ENCODE results near the gene TUBB. TPM values are rescaled to one million over a fixed set of nuclear protein-coding genes. Genes with fewer than 3 reads are reported as not detected.

Gene TUBB
- total RNA-seq, 1 donor from 2014 or later: 312 TPM

DNA sequence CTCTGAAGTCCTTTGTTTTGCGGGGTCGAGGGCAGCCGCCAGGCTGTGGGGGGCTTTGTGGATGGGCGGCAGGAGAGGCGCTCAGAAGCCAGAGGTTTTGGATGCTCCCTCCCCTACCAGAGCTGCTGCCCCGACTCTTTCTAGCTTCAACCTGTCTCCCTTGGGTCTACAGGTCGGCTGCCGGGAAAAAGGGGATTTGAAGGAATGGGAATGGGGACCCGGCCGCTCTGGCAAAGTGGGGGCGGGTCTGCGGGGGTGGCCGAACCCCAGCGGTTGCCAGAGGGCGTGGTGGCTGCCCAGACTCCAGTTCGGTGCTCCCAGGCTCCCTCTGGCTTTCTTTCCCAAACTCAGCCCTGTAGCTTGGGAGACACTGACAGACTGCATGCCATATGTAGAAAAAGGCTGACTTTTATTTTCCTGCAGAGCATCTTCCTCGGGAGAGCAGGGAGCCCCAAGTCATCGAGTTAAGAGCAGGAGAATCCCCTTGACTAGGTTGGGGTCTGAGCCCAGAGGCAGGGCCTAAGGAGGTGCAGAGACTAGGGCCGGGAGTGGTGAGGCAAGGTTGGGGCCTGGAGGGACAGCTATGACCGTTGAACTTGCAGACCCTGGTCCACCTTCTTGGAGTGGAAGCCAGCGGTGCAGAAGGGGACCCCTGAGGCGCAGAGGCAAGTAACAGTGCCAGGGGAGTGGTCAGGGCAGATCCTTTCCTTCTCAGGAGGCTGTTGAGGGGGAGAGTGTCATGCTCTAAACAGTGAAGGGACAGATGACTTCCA is 32.3 kb upstream of the TUBB start:
- no peak for DNase-seq (ENCODE audit: low read depth)

DNA sequence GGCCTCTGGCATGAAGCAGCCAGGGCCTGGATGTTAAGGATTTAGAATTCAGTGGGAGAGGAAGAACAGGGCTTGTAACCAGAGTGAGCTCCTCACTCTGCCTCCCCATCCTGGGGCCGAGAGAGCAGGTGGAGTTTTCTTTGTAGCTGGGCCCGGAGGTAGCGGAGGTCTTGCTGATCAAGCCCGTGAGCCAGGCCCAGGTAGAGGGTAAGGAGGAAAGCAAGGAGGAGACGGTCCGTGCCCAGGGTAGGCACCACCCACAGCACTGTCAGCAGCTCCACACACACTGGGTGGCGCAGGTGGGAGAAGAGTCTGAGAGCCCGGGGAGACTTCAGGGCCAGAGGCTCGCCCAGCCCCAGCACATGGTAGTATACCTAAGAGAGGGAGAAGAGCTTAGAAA is 31.6 kb upstream of the TUBB start:
- DNase-seq (ENCODE audit: low read depth): no peak

DNA sequence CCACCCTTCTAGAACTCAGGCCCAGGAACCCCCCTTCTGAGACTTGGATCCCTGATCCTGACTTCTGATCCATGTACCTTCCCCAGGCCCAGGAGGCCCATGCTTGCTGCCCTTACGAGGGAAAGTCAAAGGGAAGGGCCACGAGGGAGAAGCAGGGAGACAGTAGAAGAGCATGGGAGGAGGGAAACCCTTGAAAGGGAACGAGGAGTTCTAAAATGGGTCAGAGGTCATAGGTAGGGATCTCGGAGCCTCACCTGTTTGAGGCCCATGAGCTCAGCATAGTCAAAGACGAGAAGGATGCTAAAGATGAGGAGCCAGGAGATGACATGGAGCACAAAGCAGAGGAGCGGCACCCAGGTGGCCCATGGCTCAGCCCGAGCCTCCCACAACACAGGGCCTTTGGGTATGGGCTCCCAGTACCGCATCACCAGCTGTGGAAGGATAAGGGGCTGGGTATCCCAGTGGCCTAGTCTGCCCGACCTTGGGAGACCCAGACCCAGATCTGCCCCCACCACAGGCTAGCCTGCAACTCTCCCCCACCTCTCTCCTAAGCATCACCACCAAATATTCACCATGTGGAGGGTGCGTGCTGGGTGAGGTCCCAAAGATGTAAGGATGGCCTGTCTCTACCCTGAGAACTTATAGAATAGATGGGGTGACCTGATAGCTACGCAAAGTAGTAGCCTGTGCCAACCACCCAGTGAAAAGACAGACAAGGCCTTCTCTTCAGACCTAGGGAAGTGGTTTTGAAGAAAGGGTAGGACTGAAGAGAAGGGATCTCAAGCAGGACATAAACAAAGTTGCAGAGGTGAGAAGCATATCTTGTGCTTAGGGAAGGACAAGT is 30.9 kb upstream of the TUBB start:
- no peak for DNase-seq (ENCODE audit: low read depth)

DNA sequence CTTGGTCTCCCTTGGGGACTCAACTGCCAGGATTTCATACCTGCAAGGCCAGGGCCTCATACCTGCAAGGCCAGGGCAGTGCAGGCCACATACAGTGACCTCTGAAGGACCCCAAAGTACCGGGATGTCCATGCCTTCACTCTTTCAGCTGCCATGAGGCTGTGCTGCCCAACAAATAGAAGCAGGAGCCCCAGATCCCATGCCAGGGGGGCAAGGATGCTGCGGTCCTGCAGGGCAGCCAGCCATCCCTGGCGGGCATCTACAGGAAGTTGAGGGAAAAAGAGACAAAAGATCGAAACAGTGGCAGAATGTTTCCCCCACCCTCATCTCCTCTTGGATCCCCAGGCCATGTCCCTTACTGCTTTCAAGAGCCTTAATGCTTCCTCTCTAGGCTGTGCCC is 30.2 kb upstream of the TUBB start:
- DNase-seq (ENCODE audit: low read depth): no peak

DNA sequence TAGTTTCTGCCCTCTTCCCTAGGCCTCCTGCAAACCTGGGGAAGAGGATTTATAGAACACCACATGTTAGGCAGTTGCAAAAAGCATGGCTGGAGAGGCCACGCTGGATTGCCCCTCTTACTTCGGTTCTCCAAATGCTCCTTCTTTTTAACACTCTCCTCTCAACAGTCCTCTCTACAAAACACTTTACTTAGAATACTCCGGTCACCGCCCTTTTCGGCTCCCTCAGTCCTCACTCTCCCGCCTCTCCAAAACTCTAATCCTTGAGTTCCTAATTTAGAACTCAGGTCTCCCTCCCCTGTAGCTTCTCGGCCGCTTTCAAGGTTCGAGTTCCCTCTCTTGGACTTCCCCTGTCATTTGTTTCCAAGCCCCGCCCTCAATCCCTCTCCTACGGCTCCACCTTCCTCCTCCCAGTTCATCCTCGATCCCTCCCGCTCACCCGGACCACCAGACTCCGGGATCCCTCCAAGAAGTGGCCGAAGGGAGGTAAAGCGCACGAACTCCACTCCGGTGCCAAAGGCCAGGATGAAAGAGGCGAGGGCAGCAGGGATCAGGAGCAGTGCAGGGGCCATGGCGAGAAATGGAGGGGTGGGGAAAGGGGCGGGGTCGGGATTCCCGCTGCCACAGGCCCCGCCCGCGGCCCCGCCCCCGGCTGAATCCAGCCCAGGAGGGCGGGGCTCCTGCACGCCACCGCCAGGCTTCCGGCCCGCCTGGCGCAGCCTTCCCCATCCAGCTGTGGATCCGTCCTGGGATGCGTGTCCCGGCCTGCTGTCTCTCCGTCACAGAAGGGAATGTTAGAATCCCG is 29.5 kb upstream of the TUBB start, which contains the start of gene NRM:
NRM (minus strand) TSS at position 582 of the 805 bp plus-strand sequence; CDS start at position 572, 10 bp downstream.
- peak; percentile 72 for DNase-seq (ENCODE audit: low read depth)

DNA sequence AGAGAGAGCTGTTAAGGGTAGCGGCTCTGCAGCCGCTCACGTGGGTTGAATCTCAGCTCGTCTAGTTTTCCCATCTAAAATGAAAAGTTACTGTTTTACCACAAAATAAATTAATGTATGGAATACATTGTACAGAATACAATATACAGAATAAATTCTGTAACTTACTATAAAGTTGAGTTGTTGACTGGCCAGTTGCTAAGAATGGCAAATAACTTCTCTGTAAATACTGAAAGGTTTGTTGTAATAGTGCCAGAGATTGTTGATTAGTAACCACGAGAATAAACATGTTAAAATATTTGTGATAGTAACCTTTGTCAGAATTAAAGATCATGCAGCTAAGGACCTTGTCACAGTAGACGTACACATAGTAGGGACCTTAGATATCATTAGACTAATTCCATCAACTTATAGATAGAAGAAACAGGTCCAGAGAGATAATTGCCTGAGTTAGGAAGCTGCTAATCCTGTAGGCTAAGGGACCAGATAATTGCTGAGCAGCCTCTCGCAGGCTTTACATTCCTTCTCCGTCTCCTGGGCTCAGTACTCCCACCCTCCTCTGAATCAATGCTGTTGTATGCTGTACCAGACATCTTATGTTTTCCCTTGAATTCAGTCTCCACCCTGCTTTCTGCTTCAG is 28.8 kb upstream of the TUBB start:
- no peak for DNase-seq (ENCODE audit: low read depth)

DNA sequence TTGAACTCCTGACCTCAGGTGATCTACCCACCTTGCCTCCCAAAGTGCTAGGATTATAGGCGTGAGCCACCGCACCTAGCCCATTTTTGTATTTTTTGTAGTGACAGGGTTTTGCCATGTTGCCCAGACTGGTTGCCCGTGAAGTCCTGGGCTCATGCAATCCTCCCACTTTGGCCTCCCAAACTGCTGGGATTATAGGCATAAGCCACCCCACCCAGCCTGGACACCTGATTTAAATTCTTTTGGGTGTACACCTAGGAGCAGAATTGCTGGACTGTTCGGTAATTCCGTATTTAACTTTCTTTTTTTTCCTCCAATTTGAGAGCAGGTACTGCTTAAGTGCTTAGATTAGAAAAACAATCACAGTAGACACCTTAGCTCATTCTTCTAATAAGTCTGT is 23.7 kb upstream of the TUBB start:
- no peak for DNase-seq (ENCODE audit: low read depth)

DNA sequence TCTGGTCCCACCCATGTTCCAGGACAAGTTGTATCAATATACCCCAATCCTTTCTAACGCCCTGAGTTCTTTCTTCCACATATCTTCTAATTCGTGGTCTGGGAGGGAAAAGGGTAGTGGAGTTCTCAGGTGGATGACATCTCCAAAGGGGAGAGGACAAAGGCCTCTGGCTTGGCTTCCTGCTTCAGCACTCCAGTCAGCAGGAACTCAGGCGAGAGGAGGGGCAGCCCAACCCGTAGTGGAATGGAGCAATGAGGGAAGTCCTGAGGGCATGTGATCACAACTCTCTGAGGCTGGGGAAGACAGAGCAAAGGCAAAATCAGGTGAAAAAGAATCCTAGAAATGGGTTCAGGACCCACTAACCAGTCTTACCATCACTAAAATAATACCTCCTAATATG is 19.8 kb upstream of the TUBB start:
- peak; percentile 60 for DNase-seq (ENCODE audit: low read depth)

DNA sequence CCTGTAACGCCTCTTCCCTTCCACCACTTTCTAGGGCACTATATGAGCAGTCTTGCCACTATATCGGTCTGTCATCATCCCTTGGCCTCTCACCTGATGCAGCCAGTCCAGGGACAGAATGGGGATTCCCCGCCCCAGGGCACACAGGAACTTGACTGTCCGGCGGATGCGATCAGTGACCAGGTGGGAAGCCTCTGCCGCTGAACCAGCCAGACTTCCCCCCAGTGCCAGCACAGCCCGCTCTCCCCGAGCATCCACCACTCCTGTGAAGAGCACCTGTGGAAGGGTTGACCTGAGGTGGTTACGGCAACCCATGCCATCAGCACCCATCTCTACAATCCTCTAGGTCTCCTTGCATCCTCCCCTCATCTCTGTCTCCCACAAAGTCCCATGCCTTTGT is 17.1 kb upstream of the TUBB start:
- no peak for DNase-seq (ENCODE audit: low read depth)

DNA sequence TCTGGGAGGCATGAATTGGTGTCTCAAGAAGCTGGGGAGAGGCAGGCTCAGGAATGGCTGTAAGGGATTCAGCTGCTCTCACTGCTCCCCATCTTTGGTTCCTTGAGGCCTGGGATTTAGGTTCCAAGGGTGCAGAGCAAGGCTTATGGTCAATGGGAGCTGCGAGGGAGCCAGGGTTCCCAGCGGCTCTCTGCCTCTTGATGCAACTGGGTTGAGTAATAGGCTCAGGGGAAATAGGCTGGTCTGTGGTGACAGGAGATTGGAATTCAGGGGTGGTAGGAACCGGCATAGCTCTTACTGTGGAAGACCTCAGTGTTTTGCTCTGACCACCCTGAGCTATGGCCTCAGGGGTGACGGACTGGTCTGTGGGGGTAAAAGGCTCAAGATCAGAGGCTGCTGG is 16.3 kb upstream of the TUBB start:
- DNase-seq (ENCODE audit: low read depth): no peak

DNA sequence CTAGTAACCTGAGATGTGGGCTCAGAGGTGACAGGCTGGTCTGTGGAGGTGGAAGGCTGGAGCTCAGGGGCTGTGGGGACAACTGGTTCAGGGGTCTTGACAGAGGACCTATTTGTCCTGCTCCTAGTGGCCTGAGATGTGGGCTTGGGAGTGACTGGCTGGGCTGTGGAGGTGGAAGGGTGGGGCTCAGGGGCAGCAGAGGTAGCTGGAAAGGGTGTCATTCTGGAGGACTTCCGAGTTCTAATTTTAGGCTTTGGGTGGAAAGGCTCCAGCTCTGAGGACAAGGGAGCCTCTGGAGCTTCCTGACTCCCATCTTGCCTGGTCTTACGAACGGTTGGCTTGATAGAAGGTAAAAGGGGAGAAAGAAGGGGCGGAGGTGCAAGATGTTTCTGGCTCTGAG is 14.5 kb upstream of the TUBB start:
- no peak for DNase-seq (ENCODE audit: low read depth)

DNA sequence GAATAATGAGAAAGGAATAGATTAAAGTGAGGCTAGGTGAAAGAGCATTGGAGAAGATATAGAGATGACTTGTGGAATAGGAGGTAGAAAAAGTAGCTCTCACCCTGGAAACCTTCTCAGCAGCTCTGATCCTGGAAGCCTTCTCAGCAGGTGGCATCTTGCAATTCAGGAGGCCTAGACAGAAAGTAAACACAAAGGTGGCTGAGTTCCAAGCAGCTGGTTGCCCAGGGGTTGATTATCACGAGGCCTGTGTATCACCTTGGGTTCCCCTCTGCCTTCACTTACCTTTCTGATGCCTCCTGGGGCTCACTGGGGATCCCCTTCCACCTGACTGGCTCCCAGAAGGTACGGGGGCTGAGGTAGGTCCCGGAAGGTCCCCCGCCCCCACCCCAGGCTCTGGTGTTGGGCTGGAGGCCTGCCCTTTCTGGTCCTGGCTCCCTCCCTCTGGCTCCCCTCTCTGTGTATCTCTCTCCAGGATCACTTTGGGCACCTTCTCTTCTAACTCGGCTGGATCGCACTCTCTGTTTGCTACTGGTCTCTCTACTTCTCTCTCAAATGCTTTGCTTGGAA is 12.8 kb upstream of the TUBB start:
- peak; percentile 60 for DNase-seq (ENCODE audit: low read depth)

DNA sequence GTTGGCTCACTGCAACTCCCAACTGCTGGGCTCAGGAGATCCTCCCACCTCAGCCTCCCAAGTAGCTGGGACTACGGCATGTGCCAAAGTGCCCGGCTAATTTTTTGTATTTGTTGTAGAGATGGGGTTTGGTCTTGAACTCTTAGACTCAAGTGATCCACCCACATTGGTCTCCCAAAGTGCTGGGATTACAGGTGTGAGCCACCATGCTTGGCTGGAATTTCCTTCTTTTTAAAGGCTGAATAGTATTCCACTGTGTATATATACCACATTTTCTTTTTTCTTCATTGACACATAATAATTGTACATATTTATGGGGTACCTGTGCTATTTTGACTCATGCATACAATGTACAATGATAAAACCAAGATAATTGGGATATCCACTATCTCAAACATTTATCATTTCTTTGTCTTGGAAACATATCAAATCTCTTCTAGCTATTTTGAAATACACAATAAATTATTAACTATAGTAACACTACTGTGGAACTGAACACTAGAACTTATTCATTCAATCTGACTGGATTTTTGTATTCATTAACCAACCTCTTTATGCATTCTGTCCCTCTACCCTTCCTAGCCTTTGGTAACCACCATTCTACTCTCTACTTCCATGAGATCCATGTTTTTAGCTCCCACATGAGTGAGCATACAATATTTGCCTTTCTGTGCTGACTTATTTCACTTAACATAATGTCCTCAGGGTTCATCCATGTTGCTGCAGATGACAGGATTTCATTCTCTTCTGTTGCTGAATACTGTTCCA is 10.9 kb upstream of the TUBB start:
- DNase-seq (ENCODE audit: low read depth): peak; percentile 97

DNA sequence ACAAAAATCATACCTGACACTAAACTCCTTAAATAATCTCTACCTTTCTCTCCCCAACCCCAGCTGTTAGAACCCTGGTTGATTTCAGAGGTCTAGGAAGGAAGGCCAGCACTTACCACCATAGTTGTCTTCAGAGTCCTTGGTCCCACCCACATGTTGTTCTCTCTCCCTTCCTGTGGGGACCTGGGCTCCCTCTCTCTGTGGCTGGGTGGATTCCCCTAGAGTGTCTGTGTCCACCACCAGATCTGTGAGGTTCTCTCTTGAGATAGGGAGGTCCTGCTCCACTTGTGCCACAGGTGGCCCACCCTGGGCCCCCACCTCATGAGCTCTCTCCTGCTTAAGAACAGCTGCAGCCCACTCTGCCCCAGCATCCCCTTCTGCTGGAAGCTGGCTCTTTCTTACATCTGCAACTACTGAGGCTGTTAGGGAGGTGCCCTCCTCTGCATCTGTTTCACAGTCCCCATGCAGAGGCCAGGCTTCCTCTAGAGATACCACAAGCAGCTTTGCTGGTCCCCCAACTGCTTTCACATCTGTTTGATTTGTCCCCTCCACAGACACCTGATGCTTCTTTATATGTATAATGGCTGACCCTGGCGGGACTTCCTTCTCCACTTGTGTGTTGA is 8.3 kb upstream of the TUBB start:
- DNase-seq (ENCODE audit: low read depth): no peak

DNA sequence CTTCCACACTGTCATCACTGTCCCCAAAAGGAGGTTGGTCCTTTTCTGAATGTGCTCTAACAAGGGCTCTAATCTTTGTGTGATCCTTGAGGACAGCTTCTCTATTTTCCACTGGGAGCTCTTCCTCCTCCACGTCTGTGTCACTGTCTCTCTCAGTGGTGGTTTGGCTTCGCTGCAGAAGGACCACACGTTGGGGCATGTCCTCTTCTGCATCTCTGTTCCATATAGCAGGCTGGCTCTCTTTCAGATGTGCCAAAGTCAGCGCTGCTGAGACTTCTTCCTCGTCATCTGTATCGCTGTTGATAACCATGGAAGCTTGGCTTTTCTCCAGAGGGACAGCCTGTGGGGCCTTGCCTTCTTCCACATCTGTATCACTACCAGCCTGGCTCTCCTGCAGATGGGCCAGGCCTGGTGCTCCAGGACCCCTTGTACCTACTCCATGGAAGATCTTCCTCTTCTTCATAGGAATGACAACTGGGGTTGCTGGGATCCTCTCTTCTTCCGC is 7.7 kb upstream of the TUBB start:
- DNase-seq (ENCODE audit: low read depth): no peak

DNA sequence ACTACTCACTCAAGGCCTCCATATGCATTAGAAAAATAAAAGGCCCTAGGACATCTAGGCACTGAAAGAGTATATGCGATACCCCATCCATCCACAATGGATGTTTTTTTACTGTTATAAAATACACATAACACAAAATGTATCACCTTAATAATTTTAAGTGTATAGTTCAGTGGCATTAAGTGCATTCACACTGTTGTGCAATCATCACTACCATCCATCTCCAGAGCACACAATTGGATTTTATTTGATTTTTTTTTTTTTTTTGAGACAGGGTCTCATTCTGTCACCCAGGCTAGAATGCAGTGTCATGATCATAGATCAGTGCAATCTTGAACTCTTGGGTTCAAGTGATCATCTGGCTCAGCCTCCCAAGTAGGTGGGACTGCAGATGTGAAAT is 5.9 kb upstream of the TUBB start:
- no peak for DNase-seq (ENCODE audit: low read depth)

DNA sequence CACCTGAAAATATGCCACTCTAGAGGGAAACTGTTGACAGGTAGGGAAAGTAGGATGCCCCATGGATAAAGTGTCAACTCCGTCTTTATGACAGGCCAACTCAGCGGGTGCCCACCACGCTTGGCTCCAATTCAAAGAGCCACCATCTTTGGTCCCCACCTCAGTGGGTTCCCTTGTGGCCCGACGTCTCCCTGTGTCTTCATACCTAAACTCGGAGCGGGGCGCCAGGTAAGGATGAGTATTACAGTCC is 3.3 kb upstream of the TUBB start:
- DNase-seq (ENCODE audit: low read depth): no peak

DNA sequence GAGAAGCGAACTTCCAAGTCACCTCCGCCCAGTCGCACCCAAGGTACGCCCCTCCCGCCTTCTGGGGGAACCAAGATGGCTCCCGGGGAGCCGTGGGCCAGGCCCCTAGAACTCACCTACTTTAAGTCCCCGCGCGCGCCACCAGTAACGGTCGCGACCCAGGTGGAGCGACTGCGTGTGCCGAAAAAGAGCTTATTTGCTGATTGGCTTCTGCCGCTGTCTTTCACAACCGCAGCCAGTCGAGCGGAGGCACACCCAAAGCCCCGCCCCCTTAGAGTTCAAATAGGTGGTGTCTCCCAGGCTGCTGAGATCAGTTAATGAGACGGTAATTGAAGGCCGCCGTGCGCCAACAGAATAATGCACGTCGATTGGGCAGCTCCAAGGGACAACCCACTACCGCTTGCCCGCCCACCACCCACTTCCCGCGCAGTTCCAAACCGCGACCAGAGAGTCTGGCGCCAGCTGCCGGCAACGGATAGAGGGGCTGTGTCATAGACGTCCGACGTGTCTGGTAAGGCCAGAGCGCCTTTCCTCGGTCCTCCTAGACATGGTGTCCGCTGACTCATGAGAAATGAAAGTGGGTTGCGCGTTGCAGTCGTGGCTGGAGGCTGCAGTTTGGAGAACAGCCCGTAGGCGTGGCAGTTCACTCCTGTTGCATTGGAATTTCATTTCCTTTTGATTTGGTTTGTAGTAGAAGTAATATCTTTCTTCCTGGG is 2.9 kb upstream of the TUBB start, which contains the start of gene MDC1:
MDC1 (minus strand) TSS at position 153 of the 716 bp plus-strand sequence. CDS start 2,106 bp downstream, outside the sequence.
- peak; percentile 99 for DNase-seq (ENCODE audit: low read depth)

All from renal cortical epithelial cell (primary cell).